ENCODE data around the gene LIPA. TPM values are rescaled to one million over a fixed set of nuclear protein-coding genes. Genes with fewer than 3 reads are reported as not detected.

Gene LIPA
- total and polyA plus RNA-seq, 7 donors = 7.6 to 14.2 (median 10.3) TPM

- H3K4me3 ChIP-seq = no peak overlapping the region
- ATAC-seq = no peak
- no peaks in the 10 kb centered on the region for H3K4me1 ChIP-seq
- no peak for DNase-seq
- no peak overlapping the region for H3K27ac ChIP-seq
- TF ChIP-seq CTCF (IDR thresholded peaks at IDR 0.05) = no peak
- no peaks in the 10 kb centered on the region for H3K9me3 ChIP-seq
- H3K27me3 ChIP-seq (ENCODE audit: insufficient read depth in 3 of 3, low read length in 2 of 3) = peaks cover 0 to 7% (median 0%) of the 10 kb centered on the region in 3 donors
- WGBS, 3 donors = 73 to 90% (median 80%) methylated on average over 4 of the region's 4 CpGs
- H3K36me3 ChIP-seq (ENCODE audit: insufficient read depth in 1 of 2, low read depth in 1 of 2) = no peaks in the 10 kb centered on the region
- intact Hi-C loops (cut with DNase I) = no loop called here
Measured at GRCh38 chr10:89164920-89165319, 86.7 kb downstream of the LIPA start.

- Histone ChIP-seq H3K27me3 (ENCODE audit: insufficient read depth in 3 of 3, low read length in 2 of 3) (peaks cover 0 to 7% (median 0%) of the 10 kb centered on the region in 3 donors), H3K36me3 (ENCODE audit: insufficient read depth in 1 of 2, low read depth in 1 of 2) (no peaks in the 10 kb centered on the region), H3K4me3 (no peak overlapping the region), H3K27ac (no peak overlapping the region), H3K4me1 (no peaks in the 10 kb centered on the region), H3K9me3 (no peaks in the 10 kb centered on the region)
- intact Hi-C loops (cut with DNase I) = no loop called here
- ATAC-seq (no peak), DNase-seq (no peak)
- whole genome bisulfite sequencing, 3 donors = 78 to 82% (median 80%) methylated on average over 3 of the region's 3 CpGs
- TF ChIP-seq CTCF (IDR thresholded peaks at IDR 0.05) = no peak
Measured at GRCh38 chr10:89164080-89164479, 87.5 kb downstream of the LIPA start.

Other genes starting within 250 kb of the LIPA start
- 1 to 10 TPM in 1 of 4 donors, under 1 TPM in 1, not detected in 2; 0.13 to 1.1 TPM for gene CH25H, start 44.5 kb downstream of the LIPA start, total RNA-seq
- under 1 TPM; 0.05 to 0.35 (median 0.25) TPM for gene CH25H, start 44.5 kb downstream of the LIPA start, polyA plus RNA-seq
- 1 to 10 TPM; 1.2 to 4.2 (median 1.6) TPM for gene IFIT2, start 50.3 kb upstream of the LIPA start, total RNA-seq
- 1 to 10 TPM; 1.2 to 1.4 (median 1.3) TPM for gene IFIT2, start 50.3 kb upstream of the LIPA start, polyA plus RNA-seq
- 1 to 10 TPM; 2.7 to 7.1 (median 5.5) TPM for gene IFIT3, start 76.2 kb upstream of the LIPA start, total RNA-seq
- gene IFIT3, start 76.2 kb upstream of the LIPA start, polyA plus RNA-seq = 1 to 10 TPM; 2.0 to 4.6 (median 2.6) TPM
- gene IFIT1B, start 126.3 kb upstream of the LIPA start, total RNA-seq = 1 to 10 TPM in 1 of 4 donors, not detected in 3; 1.4 TPM
- gene IFIT1B, start 126.3 kb upstream of the LIPA start, polyA plus RNA-seq = not detected
- gene IFIT1, start 140.8 kb upstream of the LIPA start, total RNA-seq = 10 to 100 TPM in 1 of 4 donors, 1 to 10 TPM in 3; 1.6 to 22.5 (median 4.3) TPM
- gene IFIT1, start 140.8 kb upstream of the LIPA start, polyA plus RNA-seq = 1 to 10 TPM; 1.8 to 4.2 (median 2.7) TPM
- 1 to 10 TPM; 2.8 to 6.9 (median 3.9) TPM for gene IFIT5, start 162.8 kb upstream of the LIPA start, total RNA-seq
- gene IFIT5, start 162.8 kb upstream of the LIPA start, polyA plus RNA-seq = 1 to 10 TPM; 2.0 to 5.2 (median 2.5) TPM